HEK293 (cell line): ENCODE measurements around the gene PLPP6.

Experiments
- CTCF ChIP-seq: fragments of 450-650 bp; formaldehyde crosslinking; IDR thresholded peaks from 2 replicates; pipeline ENCODE4 v1.5.1; 2016; ENCODE audit warnings: missing biosample characterization, missing genetic modification characterization
- OSR2 ChIP-seq: fragments of 450-650 bp; formaldehyde crosslinking; IDR thresholded peaks from 2 replicates; pipeline ENCODE4 v1.5.1; 2016; ENCODE audit warnings: missing biosample characterization, missing genetic modification characterization
- ZNF488 ChIP-seq: fragments of 450-650 bp; formaldehyde crosslinking; IDR thresholded peaks from 2 replicates; pipeline ENCODE4 v1.5.1; 2016; ENCODE audit warnings: missing biosample characterization, missing genetic modification characterization

GRCh38 chr9:4704129-4704528, 42.0 kb downstream of the PLPP6 start:
- TF ChIP-seq OSR2 (tag by site-specific recombination), result no peak
- no peak for TF ChIP-seq ZNF488 (tag by site-specific recombination)
- no peak for TF ChIP-seq CTCF (tag by site-specific recombination)
